ENCODE results near the gene IGF2BP3.

IGF2BP3 gene

DNA sequence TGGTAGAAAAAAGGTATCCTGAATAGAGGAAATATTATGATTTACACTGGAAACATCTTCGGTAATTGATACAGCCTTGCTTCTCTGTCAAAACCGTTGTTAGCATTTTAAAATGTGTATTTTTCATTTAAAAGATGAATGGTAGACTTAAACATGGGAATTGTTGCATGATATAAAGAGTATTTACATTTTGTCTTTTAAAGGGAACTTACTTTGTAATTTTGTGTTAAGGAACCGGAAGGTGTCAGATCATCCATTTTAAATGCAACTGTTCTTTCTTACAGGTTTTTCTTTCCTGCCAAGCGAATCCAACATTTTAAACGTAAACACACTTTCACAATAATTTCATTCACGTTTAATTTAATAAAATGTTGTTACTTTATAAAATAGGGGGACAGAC is 1.8 kb upstream of the IGF2BP3 start:
- DNase-seq (ENCODE audit: low read depth), result no peak

DNA sequence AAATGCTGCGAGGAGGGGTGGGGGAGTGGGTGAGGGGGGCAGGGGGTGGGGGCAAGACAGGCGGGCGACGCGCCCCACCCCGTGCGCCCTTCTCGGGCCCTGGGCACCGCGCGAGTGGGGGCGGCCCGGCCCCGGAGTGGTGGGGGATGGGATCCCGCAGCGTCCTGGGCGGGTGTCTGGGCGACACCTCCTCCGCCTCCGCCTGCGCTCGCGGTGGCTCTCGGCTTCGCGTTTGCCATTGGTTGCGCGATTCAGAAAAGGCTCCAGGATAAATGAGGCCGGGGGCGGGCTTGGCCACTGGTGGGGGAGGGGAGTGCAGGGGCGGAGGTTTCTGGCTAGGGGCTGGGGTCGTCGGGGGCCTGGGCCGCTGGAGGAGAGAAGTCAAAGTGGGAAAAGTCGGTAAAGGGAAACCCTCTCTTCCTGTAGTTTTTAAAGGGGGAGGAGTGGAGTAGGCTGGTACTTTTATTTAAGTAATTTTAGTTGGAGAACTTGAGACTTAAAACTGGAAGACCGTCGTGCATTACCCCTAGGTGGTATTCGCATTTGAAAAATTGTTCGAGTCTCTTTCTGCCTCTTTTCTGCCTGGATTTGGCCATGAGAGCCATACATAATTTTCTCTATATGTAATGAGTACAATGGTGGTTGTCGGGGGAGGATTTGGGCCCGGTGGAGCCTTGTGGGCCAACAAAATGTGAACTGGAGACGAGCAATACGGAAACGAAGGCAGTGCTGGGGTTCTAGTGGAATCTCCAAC is 992 bp upstream of the IGF2BP3 start:
- no peak for DNase-seq (ENCODE audit: low read depth)

DNA sequence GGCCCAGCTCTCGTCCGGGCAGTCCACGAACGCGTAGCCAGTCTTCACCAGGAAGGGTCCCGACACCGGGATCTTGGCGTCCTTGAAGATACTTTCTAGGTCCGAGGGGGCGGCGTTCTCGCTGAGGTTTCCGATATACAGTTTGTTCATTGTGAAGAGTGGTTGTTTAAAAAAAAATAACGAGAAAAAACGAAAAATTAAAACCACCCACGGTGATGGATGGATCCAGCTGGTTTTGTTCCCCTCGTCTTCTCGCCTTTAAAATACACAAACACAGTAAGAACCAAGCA is 385 bp downstream of the IGF2BP3 start:
- no peak for DNase-seq (ENCODE audit: low read depth)

DNA sequence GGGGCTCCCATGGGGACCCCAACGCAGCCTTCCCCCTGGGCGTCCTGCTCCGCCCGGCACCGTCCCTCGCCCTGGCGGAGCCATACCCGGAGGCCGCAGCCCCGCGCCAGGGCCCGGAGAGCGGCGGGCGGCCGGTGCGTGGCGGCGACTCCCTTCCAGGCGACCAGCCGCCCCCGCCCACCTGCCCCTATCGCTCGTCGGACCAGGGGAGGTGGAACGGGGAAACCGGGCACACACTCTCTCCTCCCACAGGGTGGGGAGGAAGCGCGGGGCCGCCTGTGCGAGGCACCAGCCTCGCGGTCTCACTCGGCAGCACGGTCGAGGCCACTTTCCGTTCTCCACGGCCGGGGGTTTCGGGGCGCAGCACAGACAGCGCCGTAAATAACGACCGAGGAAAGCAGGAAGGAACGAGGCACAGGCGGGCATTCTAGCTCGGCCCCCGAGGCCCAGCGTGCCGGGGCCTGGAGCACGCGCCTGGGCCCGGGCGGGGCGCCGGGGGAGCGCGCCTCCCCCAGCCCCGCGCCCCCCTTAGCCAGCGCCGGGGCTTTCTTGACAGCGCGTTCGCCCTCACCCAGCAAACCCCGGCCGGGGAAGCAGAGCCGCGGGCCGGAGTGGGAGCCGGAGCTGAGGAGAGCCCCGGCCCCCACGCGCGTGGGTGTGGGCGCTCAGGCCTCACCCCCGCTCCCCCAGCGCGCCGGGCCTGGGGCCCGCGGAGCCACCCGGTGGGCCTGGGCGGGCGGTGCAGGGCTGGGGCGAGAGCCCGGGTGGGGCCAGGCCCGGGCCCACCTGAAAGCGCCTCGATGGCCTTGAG is 936 bp downstream of the IGF2BP3 start:
- DNase-seq (ENCODE audit: low read depth), result no peak

DNA sequence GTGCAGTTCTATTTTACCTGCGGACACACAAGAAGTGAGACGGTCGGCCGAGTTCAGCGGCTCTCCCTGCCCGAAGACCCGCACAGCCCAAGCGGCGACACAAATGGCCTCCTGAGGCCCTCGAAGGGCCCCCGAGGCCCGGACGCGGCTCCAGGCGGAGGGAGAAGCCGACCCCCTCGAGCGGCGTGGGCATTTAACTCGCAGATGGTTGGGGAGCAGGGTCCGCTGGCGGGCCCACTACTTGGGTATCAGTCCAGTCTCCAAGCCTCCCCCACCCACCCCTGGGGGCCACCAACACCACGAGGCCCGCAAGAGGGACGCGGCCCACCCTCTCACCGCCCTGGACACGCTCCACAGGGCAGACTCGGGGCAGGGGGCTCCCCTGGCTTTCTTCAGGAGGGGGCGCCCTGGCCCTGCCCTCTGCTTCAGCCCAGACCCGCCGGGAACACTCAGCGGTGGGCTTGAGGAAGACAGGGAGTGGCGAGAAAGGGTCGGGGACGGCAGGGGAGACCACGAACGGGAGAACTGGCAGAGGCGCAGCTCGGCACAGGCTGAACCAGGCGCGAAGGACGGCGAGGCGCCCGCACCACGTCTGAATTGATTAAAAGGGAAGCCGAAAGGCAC is 1.7 kb downstream of the IGF2BP3 start:
- DNase-seq (ENCODE audit: low read depth), result no peak

DNA sequence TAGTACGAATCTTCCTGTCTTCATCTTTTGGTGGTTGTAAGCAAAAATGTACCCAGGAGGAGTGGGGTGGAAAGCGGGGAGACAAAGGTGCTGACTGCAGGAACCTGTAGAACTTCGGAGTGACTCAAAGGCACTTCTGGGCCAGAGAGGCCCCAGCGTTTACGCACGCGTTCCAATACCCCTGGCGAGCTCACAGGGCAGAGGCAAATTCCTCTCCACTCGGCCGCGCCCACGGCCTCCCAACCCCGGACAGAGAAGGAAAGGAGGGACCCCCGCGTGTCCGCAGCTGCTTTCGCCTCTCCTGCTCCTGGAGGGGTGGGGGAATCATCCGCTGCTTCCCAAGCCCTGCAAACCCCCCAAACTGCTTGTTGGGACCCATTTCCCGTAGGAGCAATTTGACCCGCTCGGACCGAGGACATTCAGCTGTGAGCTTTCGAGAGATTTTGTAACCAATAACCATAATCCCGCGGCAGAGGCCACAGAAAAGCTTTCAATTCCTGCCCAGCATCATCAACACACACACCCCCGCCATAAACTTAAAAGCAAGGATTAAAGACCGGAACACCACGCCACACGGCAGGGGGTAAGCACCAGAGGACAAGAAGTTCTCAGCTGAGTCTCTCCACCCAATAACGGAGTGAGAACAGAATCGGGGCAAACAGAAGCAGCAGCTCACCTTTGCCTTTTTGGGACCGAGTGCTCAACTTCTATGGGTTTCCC is 2.3 kb downstream of the IGF2BP3 start:
- no peak for DNase-seq (ENCODE audit: low read depth)

DNA sequence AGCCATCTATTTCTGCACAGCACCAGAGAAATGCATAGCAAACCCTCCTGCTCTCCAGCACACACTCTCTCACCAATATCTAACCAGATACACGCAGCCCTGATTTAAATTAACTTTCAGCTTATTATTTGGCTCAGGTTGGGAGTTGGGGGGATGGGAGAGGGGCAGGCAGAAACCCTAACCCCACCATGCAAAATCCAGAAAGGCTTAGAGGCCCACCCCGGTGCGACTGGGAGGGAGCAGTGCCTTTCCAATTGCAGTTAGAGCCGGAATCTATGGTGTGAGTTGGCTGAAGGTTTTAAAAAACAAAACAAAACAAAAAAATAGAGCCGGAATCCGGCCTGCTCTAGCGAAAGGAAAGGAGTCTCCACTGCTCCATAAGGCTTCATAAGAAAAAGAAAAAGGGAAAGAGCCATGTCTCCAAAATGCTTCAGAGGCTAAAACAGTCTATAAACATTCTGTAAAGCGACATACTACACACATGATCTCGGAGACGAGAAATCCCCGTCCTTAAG is 2.9 kb downstream of the IGF2BP3 start:
- DNase-seq (ENCODE audit: low read depth), result no peak

DNA sequence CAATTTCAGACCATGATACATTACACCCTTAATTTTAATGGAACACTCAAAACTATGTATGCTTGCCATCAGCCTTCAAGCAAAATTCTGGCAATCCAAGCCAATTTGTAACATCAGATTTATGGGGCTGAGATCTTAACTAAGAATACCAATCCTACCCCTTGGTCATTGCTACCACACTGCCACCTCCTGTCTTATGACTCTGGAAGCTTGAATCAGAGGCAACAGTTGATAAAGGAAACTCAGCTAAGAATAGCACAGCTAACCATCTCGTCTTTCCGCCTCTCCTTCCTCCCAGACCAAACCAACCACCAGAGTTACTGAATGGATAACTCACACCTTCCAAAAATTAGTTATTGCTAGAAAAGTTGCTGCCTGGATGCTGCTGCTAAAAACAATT is 7.4 kb downstream of the IGF2BP3 start:
- DNase-seq (ENCODE audit: low read depth), result no peak

DNA sequence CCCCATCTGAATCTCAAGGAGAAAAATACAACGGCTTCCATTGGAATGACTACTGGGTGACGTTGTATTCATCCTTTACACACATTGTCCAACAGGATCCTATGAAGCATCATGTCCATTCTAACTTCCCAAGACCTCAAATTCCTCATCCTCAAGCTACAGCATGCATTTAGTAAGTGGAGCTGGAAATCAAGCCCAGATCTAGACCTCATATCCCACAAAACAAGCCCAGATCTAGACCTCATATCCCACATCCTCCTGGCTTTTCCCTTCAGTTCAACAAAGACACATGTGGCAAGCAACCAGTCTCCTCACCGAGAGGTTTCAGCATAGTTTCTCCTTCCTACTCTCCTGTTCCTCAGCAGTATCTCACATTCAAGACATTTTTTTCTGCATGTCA is 12.2 kb downstream of the IGF2BP3 start:
- DNase-seq (ENCODE audit: low read depth), result no peak

DNA sequence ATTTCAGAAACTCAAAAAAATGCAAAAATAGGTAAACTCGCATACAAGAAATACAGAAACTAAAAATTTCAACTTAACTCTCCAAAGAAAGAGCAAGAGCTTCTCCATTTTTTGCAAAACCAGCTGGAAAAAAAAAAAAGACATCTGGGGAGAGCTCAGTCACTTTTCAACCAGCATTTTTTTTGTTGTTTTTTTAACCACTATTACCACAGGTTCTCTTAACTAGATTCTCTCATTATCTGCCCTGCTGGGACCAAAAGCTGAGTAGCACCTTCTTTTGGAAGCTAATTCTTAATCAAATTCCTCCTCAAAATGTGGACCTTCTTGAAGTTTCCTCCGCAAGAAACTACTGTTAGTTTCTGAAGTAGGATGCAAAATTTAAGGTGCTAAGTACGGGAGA is 14.2 kb downstream of the IGF2BP3 start:
- DNase-seq (ENCODE audit: low read depth), result no peak

DNA sequence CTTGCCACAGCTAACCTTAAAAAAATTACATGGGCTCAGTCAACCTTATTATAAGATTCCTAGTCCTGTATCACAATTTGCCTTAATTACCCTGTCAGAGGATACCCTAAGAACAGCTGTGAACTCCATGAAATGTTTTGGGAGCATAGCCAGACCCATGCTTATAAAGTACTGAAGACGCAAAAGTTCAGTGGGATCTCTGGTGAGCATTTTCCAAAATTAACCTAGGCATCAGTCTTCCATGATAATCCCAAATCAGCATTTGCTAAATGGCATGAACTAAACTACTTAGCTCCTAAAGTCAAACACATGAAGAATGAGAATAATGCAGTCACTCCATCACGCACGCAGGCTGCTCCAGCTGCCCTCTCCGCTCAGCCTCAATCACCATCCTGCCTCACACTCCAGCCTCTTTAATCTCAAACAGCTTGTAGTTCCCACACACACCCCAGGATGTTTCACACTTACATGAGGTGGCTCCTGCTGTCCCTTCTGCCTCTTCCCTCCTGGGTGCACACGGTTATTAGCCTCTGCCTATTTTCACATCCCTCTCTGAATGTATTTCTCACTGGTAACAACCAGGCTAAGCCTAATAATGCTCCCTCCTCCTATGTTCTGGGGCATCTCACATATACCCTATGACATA is 15.3 kb downstream of the IGF2BP3 start:
- no peak for DNase-seq (ENCODE audit: low read depth)

DNA sequence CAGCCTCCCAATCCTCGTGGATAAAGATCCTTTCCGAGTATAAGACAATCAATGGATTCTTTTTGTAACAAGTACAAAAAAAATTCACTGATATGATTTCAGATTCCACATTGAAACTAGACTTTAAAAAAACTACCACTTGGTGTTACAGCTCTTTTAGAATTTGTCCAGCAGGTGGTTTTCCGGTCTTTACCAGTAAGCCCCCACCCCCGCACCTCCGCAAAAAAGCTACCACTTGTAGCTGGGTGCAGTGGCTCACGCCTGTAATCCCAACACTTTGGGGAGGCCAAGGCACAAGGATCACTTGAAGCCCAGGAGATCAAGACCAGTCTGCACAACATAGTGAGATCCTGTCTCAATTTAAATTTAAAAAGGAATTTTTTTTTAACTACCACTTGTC is 19.8 kb downstream of the IGF2BP3 start:
- DNase-seq (ENCODE audit: low read depth), result no peak

DNA sequence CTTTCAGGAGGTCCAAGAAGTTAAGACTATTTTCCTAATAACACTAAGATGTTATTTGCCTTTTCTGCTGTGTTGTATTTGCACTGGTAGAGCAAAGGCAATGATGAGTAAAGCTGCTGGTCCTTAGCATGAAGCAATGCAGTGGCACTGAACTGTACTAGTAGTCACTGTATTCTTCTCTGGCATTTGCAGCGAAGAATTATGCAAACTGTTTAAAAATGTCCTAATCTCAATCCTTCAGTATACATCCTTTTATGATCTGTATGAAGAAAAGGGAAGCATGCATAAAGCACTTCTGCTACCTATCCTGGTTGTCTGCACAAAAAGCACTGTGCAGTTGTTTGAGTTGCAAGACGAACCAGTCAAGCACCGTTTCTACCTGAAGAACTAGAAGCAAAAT is 20.4 kb downstream of the IGF2BP3 start:
- no peak for DNase-seq (ENCODE audit: low read depth)

DNA sequence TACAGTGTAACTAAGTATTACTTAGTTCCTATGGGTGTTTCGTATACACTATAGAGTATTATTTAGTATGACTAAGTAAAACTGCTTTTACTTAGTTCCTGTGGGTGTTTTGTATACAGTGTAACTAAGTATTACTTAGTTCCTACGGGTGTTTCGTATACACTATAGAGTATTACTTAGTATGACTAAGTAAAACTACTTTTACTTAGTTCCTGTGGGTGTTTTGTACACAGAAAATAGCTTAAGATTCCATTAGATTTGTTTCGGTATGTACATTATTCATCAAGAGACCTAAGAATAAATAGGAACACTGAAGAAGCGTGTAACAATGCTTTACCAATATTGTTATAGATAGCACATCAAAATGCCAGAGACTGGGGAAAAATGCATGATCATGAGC is 25.0 kb downstream of the IGF2BP3 start:
- no peak for DNase-seq (ENCODE audit: low read depth)

DNA sequence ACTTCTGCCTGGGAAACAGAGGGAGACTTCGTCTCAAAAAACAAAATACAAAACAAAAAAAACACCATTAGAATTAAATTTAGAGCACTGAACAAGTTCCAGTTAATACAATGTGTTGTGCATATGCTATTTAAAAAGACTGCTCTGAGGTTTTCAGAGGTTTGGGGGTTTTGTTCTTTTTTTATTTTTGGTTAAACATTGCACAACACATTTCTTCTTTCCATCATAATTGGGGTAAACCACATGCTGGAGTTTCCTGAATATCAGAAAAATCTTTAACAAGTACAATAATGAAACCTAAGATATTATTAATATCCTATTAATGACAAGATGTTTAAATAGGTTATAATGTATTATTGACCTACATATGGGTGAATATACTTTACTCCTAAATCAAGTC is 26.3 kb downstream of the IGF2BP3 start:
- DNase-seq (ENCODE audit: low read depth), result no peak

DNA sequence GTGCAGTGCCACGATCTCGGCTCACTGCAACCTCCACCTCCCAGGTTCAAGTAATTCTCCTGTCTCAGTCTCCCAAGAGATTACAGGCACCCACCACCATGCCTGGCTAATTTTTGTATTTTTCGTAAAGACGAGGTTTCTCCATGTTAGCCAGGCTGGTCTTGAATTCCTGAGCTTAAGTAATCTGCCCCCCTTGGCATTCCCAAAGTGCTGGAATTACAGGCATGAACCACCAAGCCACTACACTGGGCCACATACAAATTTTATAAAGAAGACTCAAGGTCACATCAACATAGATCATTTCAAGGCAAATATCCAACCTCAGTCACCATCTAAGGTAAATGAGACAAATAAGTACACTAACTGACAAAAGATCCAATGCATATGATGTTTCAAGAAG is 32.1 kb downstream of the IGF2BP3 start:
- DNase-seq (ENCODE audit: low read depth), result no peak

DNA sequence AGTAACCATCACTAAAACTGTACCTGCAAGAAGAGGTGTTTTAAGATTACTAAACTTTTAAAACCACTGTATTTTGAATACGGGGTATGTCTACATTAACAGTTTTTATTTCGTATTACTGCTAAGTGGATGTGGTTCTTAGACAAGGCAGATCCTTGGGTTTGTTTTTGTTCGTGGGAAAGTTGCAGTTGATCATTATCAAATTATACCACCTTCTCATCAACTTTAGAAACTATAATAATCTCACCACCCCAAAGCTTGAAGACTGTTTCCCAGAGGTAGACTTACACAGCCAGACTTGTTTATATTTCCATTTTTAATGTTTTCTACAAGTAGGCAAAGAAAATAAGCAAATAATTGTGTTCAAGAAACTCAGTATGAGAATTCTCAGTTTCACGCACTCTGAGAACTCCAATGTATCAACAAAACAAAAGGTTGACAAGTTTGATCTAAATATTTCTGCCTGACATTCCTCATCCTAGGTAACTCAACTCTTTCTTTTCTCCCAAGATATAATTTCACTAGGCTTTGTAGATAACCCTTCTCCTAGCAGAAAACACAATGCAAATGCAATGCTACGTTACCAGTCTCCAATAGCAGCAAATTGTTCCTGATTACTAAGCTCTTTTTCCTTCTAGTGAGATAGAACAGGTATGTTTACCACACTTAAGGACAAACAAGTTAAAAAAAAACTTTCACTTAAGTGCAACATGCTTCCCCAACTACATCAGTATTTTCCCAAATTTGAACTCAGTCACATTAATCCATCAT is 36.0 kb downstream of the IGF2BP3 start:
- no peak for DNase-seq (ENCODE audit: low read depth)

DNA sequence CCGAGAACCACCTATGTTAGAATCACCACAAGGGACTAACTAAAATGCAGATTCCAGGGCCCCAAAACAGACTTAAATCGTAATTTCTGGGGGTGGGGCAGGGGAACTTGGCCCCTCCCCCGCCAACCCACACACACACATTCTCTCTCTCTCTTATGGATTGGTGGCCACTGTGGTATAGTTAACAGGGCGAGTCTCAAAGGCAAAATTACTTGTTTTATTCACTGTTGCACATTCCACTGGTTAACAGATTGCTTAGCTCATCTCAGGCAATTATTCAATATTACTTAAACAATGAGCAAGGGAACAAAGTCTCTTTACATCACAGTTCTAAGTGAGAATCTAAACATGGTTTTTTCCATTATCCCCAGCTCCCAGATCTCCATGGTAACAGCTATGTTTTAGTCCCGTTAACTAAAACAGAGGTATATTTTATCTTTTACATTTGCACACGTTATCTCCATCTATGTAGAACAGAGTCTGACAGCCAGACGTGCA is 38.5 kb downstream of the IGF2BP3 start:
- DNase-seq (ENCODE audit: low read depth), result no peak

DNA sequence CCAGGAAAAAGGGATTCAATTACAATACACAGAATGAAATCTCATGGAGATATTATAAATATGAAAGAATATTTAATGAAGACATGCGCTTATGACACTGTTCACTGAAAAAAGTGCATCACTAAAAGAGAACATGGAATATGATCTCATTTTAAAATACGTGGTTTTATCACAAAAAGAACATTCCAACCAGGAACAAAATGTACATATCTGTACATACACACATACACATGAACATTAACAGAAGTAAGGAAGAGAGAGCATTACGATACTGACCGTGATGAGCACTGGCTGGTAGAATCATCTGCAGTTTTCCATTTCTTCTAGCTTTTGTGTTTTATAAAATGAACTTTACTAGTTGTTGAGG is 39.4 kb downstream of the IGF2BP3 start:
- DNase-seq (ENCODE audit: low read depth), result no peak

DNA sequence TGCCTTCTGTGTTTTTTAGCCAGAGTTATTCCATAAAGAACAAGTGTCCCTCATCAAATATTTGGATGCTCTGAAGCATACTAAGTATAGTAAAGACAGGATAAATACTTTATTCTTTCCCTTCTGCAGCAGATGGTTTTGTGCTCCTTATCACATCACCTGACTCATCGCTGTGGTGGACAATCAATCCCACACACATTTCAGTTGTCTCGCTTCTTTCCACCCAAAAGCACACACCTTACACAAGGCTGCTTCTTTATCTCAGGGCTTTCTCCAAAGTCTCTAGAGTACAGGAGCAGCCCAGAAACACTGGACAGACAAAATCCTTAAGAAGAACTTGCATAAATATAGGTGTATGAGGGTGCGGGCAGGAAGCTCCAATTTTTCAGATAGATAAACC is 43.4 kb downstream of the IGF2BP3 start:
- DNase-seq (ENCODE audit: low read depth), result no peak

DNA sequence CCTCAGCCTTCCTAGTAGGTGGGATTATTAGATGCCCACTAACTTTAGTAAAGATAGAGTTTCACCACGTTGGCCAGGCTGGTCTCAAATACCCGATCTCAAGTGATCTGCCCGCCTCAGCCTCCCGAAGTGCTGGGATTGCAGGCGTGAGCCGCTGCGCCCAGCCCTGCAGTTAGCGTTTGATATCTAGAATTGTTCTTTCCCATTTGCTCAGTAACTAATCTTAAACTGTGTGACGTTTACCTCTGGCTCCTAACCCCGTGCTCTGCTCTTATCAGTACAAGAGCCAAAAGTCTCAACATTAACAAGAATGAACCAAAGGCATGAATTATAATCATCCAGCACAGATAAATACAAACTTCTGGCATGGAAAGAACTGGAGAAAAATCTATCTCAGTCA is 47.4 kb downstream of the IGF2BP3 start:
- DNase-seq (ENCODE audit: low read depth), result no peak
